DOHH2 (cell line): ENCODE results near the gene XPA.

Experiments used
- H3F3A ChIP-seq: fragments of 200-600 bp; sonication (generic), shearing (Covaris generic); 2 replicates; pipeline ENCODE4 v1.6.0; 2016; ENCODE audit warnings: antibody characterized with exemption, mild to moderate bottlenecking; ENCODE audit not compliant: control insufficient read depth, insufficient read depth
- H3K27ac ChIP-seq: fragments of 200-600 bp; sonication (generic); 2 replicates; pipeline ENCODE4 v1.5.1; 2014; ENCODE audit warnings: low read depth, mild to moderate bottlenecking, low read length, moderate library complexity
- H3K27me3 ChIP-seq: fragments of 200-600 bp; sonication (generic); 2 replicates; pipeline ENCODE4 v1.6.1; 2014; ENCODE audit warnings: mild to moderate bottlenecking, low read length, mixed read lengths; ENCODE audit not compliant: control insufficient read depth
- H3K36me3 ChIP-seq: fragments of 200-600 bp; sonication (generic); 2 replicates; pipeline ENCODE4 v1.6.1; 2014; ENCODE audit warnings: mild to moderate bottlenecking, low read length, moderate library complexity, mixed read lengths; ENCODE audit not compliant: control insufficient read depth
- H3K4me1 ChIP-seq: fragments of 200-600 bp; sonication (generic); 2 replicates; pipeline ENCODE4 v1.6.1; 2014; ENCODE audit warnings: mild to moderate bottlenecking, low read length, mixed read lengths; ENCODE audit not compliant: control insufficient read depth
- H3K4me2 ChIP-seq: fragments of 200-600 bp; sonication (generic); 2 replicates; pipeline ENCODE4 v1.6.0; 2014; ENCODE audit warnings: mild to moderate bottlenecking, low read length, moderate library complexity
- H3K4me3 ChIP-seq: fragments of 200-600 bp; sonication (generic); 2 replicates; pipeline ENCODE4 v1.5.1; 2014; ENCODE audit warnings: mild to moderate bottlenecking, low read length, mixed read lengths
- H3K79me2 ChIP-seq: fragments of 200-600 bp; sonication (generic); 2 replicates; pipeline ENCODE4 v1.6.1; 2014; ENCODE audit warnings: mild to moderate bottlenecking, low read length, mixed read lengths; ENCODE audit not compliant: control insufficient read depth
- H3K9me2 ChIP-seq: fragments of 200-600 bp; sonication (generic); replicated peaks from 2 replicates; pipeline ENCODE4 v1.6.1; 2014; ENCODE audit warnings: mild to moderate bottlenecking, low read length, mixed read lengths; ENCODE audit not compliant: control insufficient read depth
- H3K9me3 ChIP-seq: fragments of 200-600 bp; sonication (generic); 2 replicates; pipeline ENCODE4 v1.6.1; 2014; ENCODE audit warnings: antibody characterized with exemption, low read length, mixed read lengths; ENCODE audit not compliant: control insufficient read depth, insufficient read depth
- H4K20me1 ChIP-seq: fragments of 200-600 bp; sonication (generic); 2 replicates; pipeline ENCODE4 v1.6.0; 2014; ENCODE audit warnings: low read depth, mild to moderate bottlenecking, antibody characterized with exemption, low read length, moderate library complexity; ENCODE audit not compliant: control insufficient read depth, insufficient read depth
- CTCF ChIP-seq: fragments of 200-600 bp; sonication (generic); IDR thresholded peaks from one replicate; pipeline ENCODE4 v1.5.1; 2014; ENCODE audit warnings: antibody characterized with exemption, mild to moderate bottlenecking, low read depth, low read length; ENCODE audit not compliant: poor library complexity, severe bottlenecking
- EZH2phosphoT487 ChIP-seq: fragments of 200-600 bp; sonication (generic); IDR thresholded peaks from 2 replicates; pipeline ENCODE4 v1.6.1; 2017; ENCODE audit warnings: borderline replicate concordance, mild to moderate bottlenecking, antibody characterized with exemption, low read length, moderate library complexity, mixed read lengths

The XPA gene

GRCh38 chr9:97742545-97742944, 45.4 kb upstream of the XPA start:
- H3K27me3 ChIP-seq, result peaks cover 46% of the 10 kb centered on the region
- peaks cover 6% of the 10 kb centered on the region; the same call in 1 of the 2 replicates for H3K9me3 ChIP-seq
- H3K36me3 ChIP-seq, result no peaks in the 10 kb centered on the region
- H3K27ac ChIP-seq, result no peak overlapping the region
- H3K9me2 ChIP-seq, result no peaks in the 10 kb centered on the region
- H3K79me2 ChIP-seq, result no peaks in the 10 kb centered on the region
- H3K4me2 ChIP-seq, result no peak overlapping the region
- no peaks in the 10 kb centered on the region for H4K20me1 ChIP-seq
- H3K4me1 ChIP-seq, result no peaks in the 10 kb centered on the region
- no peak for TF ChIP-seq EZH2phosphoT487
- no peak for TF ChIP-seq CTCF
- no peak overlapping the region for H3K4me3 ChIP-seq
- no peaks in the 10 kb centered on the region for H3F3A ChIP-seq

GRCh38 chr9:97741947-97742346, 44.8 kb upstream of the XPA start:
- Histone ChIP-seq H3K9me3 (peaks cover 6% of the 10 kb centered on the region; the same call in 1 of the 2 replicates), H3K4me2 (no peak overlapping the region), H3K79me2 (no peaks in the 10 kb centered on the region), H3K27me3 (peaks cover 41% of the 10 kb centered on the region), H3K4me3 (no peak overlapping the region), H3F3A (no peaks in the 10 kb centered on the region), H3K9me2 (no peaks in the 10 kb centered on the region), H3K27ac (no peak overlapping the region), H3K4me1 (no peaks in the 10 kb centered on the region), H4K20me1 (no peaks in the 10 kb centered on the region), H3K36me3 (no peaks in the 10 kb centered on the region)
- TF ChIP-seq CTCF (no peak), EZH2phosphoT487 (no peak)

GRCh38 chr9:97740848-97741821, 44.0 kb upstream of the XPA start:
- H4K20me1 ChIP-seq, result no peaks in the 10 kb centered on the region
- H3K4me1 ChIP-seq, result no peaks in the 10 kb centered on the region
- no peaks in the 10 kb centered on the region for H3F3A ChIP-seq
- peaks cover 6% of the 10 kb centered on the region; the same call in 1 of the 2 replicates for H3K9me3 ChIP-seq
- no peaks in the 10 kb centered on the region for H3K9me2 ChIP-seq
- no peaks in the 10 kb centered on the region for H3K36me3 ChIP-seq
- no peak overlapping the region for H3K27ac ChIP-seq
- H3K4me3 ChIP-seq, result no peak overlapping the region
- H3K4me2 ChIP-seq, result 0 out of 2 replicates have a peak overlapping the region, but pooled peaks have one; percentile 2
- H3K79me2 ChIP-seq, result no peaks in the 10 kb centered on the region
- TF ChIP-seq CTCF, result no peak
- no peak for TF ChIP-seq EZH2phosphoT487
- peaks cover 41% of the 10 kb centered on the region for H3K27me3 ChIP-seq
